Measurements from ENCODE around the gene VPS54. TPM values are rescaled to one million over a fixed set of nuclear protein-coding genes. Genes with fewer than 3 reads are reported as not detected.
"Not testable (repeated sequence)": the region's sequence is repeated elsewhere in the genome, so short reads cannot be mapped to it uniquely, and the experiment has no call there.

VPS54 gene
- total RNA-seq, 1 donor from 2014 or later: 35.6 TPM

DNA sequence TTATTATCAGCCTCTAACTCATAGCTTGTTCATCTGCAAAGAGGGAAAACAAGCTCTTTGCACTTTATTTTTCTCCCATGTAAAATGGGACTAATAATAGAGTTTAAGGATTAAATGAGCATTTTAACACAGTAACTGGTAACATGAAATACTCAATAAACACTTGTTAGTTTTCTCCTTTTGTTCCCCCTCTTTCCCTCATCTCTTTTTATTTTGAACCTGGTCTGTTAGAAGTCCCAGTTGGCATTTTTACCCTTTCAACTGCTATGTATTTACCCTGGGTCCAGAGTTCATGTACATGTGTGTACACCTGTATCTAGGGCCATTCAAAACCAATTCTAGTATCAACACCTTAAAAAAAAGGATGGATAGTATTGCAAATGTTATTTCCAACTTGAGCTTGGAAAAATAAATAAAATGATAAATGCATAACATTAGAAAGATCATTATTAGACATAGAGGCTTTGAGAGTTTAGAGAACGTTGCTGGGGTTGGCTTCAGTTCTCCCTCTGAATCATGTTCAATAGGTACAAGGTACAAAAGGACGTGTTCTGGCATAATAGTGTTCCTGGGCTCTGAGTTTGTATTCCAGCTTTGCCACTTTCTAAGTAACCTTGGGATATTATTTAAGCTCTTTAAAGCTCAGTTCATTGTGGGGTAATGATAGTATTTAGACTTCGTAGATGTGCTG, 5.2 kb upstream of the VPS54 start:
- DNase-seq (ENCODE audit: low spot score): no peak

DNA sequence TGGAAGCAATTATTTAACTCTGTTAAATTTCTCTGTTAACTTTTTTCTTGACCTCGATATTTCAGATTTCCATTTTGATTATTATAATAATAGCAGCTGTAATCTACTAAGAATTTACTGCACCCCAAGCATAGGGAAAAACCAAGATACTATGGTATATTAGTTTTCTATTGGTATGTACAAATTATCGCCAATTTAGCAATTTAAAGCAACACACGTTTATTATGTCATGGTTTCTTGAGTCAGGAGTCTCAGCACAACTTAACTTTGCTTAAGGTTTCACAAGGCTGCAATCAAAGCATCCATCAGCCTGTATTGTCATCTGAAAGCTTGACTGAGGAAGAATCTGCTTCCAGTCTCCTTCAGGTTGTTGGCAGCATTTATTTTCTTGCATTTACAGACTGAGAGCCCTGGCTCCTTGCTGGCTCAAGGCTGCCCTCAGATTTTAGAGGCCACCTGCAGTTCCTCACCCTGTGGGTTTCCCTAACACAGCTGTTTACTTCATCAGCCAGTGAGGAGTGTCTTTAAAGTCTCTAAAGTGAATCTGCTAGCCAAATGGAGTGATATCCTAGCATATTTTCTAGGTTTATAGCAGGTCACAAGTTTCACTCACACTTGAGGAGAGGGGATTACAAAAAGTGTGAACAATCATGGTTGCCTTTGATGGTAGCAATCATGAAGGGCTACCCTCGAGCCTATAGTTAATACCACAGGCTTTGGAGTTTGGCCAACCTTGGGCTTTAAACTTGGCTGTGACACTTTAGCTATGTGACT, 4.4 kb upstream of the VPS54 start:
- DNase-seq (ENCODE audit: low spot score): no peak

DNA sequence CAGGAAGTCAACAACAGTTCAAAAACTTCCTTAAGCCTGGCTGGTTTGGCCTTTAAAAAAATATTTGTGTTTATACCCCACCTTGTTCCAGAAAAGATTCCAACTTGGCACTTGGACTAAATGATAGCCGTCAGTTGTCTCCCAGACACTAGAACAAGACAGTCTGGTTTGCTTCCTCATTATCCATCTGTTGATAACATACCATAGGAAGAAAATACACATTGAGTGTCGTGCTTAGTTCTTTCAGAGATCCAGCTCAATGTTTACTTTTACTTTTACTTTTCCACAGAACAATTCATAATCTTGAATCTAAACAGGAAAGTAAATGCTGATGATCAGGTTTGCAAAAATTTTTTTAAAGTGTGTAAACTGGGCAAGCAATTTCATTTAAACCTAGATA, 2.4 kb upstream of the VPS54 start:
- peak; percentile 56 for DNase-seq (ENCODE audit: low spot score)

DNA sequence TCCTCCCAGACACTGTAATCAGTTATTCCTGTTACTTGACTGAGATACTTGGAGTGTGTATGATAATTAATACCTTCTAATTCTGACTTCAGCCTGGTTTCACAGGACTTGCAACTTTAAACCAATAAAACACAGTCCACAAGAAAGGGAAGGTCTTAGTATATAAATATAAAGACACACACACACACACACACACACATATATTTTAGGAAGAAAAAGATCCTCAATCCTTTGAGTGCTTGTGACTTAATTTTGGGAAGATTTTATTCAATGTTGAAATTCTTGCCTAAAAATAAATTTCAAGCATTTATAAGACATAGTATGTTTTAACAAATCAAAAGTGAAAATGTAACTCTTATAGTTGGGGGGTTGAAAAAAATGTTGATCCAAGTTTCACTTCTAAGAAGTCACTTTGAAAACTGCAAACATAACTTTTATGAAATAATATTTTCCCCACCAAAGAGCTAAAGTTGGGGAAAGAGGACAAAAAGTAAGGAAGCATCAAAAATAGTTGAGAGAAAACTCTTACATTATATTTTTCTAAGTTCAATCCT, 824 bp upstream of the VPS54 start:
- DNase-seq (ENCODE audit: low spot score): no peak

DNA sequence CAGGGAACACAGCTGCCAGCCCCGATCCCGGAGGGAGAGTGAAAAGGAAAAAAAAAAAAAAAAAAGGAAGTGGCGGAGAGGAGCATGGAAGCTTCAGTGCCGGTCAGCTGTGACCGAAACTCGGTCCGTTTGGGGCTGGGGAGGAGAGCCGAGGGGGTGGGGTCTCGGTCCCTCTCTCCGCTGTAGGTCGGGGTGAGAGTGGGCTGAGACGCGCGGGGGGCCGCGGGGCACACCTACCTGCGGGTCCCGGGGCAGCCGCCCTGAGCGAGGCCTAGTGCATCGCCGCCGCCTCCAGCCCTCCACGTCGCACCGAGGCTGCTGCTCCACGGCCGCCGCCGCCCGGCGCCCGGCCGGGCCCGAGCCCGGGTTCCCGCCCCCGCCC, 536 bp downstream of the VPS54 start:
- DNase-seq (ENCODE audit: low spot score): peak; percentile 66

DNA sequence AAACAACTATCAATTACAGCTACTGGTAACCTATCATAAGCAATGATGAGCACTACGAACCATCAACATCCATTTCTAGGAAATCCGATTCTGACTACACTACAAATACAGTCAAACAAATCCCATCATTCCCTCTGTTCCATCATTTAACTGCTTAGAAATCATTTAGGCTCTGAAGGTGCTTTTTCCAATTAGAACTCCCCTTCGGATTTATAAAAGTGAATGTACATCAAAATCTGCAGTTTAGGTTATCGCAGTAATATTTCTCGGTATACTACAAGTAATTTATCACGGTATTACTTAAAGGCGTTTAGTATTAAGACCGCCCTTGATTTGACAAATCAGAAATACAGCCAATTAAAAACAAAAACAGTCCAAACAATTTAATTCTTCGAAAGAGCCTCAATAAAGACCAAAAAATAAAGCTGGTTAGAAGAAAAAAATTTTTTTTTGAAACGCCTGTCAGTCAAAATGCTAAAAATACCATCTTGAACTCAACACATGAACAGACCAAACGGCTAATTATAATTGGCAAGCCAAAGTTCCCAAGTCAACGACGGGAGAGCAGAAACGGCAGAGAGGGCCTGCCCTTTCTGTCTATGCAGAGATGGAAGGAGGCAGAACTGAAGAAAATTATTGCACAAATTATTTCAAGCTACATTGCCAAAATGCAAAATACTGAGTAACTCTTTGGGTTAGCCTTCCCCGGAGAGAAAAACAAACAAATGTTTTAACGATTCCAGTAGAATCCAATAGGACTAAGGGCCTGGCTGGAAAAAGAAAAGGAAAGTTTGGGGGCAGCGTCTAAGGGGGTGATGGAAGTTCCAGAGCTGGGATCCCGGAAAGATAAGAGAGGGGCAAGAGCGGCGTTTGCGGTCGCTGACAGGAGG, 1.2 kb downstream of the VPS54 start:
- DNase-seq (ENCODE audit: low spot score): peak; percentile 48

DNA sequence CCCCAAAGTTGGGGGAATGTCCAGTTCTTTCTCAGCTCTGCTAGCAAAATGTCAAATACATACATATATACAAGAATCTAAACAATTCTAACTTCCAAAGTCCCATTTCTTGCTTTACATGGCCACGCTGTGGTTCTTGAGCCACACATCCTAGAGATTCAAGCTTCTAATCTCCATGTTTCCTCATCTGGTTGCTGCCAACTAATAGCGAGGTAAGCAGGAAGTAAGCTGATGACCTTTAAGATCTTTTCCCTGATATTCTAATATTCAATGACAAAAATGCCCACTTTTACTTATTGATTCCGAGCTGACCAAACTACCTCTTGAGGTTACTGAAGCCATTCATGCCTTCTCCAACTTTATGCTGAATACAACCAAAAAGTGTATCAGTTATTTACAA, 3.3 kb downstream of the VPS54 start:
- DNase-seq (ENCODE audit: low spot score): no peak

DNA sequence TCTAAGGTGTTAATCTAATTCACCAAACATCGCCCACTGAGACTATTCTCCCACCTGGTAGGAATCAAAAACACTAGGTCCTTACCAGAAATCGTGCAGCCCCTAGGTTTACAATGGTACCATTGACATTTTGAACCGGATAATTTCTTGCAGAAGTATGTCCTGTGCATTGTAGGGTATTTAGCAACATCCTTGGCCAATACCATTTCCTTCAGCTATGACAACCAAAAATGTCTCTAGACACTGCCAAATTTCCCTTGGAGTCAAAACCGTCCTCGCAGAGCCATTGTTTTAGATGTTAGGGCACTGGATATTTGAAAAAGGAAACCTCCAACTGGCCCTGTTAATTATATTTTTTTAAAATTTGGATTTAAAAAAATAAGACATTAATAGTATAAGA, 3.8 kb downstream of the VPS54 start:
- no peak for DNase-seq (ENCODE audit: low spot score)

DNA sequence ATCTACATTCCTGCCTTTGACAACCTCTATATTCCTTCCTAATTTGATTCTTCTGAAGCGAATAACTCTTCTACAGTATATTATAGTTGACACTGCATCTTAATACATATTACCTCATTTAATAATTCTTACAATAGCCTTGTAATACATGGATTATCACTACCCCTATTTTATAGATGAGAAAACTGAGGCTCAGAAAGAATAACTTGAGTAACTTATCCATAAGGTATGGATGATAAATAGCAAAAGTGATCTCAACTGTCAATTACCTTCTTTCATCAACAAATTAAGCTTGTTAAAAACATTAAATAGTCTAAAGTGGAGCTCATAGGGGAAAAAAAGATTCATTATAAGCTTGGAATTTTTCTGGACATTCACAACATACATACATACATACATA, 4.6 kb downstream of the VPS54 start:
- DNase-seq (ENCODE audit: low spot score): no peak

DNA sequence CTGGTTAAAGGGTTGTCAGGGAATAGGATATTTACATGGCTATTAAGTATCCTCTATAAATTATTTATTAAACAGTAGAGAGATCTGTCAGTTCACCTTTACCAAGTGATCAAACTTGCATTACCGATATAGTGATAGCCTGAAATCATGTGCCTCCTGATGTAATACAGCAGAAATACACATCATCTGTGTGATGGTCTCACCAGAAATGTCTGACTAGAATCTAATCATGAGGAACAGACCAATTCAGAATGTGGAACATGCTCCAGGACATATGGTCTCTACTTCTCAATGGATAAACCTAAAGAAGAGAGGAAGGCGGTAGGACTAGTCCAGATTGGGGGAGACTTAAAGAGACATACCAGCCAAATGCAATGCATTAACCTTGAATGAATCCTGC, 6.2 kb downstream of the VPS54 start:
- DNase-seq (ENCODE audit: low spot score): no peak

DNA sequence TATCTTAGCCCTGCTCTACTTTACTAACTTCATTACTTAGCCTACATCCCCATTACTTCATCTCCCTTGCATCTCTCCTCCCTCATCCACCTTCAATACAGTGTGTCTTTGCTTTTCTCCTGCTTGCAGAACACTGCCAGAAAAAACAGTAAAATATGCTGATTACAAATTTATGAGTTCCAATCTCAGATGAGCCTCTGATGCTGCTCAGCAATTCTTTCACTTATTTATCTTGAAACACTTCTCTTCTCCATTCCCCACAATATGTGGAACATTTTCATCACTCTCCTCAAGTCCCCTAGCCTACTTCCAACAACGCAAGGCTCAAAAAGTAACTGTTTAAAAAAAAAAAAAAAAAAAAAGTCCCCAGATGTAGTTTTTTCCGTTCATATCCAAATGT, 7.1 kb downstream of the VPS54 start:
- DNase-seq (ENCODE audit: low spot score): no peak

DNA sequence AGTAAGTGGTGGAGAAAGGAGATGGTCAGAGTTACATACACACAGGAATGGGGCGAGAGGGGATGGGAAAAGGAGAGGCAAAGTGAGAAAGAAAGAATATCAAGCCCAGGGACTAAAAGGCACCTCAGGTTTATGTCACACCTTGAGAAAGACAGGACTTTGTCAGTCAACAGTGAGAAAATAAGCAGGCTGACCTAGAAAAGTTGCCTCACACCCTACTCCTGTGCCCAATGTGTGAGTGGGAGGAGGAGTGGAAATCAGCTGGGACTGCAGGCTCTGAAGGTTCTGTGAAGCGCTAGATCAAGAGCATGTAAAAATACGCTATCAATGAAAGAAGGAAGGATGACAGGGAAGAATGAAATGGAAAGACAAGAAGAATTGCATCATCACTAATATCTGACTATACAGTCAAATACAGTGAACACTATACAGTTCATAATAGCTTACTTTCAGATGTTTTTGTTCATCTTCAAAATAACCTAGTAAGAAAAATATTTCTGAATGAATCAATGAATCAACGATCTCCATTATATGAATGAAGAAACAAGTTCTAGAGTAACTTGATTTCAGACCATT, 10.7 kb downstream of the VPS54 start:
- DNase-seq (ENCODE audit: low spot score): no peak

DNA sequence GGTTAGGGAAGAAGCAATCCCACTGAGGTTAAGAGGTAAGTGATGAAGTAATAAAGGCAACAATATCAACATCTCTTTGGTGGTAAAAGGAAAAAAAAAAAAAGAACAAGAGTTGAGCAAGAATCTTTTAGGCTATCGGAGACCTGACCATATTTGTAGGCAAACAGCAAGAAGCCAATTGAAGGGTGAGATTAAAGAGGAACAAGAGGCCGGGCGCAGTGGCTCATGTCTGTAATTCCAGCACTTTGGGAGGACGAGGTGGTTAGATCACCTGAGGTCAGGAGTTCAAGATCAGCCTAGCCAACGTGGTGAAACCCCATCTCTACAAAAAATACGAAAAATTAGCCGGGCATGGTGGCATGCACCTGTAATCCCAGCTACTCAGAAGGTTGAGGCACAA, 11.3 kb downstream of the VPS54 start:
- DNase-seq (ENCODE audit: low spot score): no peak

DNA sequence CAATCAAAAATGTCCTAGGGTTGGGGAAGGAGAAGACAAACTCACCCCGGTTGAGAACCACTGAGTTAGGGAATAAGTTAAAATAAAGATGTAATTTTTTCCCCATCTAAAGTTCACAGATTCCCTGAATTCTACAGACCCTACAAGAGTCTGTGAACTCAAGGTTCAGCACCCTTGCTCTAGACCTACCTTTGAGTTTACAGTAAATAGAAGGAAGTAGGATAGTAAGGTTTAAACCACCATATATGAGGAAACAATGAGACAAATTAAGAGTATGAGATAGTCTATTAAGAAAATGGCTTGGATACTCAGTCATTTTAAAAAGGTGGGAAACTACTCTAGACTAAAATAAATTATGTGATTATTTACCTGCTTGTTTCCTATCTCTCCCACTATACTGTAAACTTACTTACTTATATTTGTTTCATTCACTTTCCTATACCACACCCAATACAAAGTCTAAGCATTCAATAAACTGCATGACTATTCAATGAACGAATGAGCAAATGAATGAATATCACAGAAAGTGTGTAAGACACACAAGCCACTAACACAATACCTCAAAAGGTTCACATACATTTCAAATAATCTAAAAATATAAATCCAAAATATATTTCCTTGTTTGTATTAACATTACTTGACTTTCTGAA, 13.4 kb downstream of the VPS54 start:
- no peak for DNase-seq (ENCODE audit: low spot score)

DNA sequence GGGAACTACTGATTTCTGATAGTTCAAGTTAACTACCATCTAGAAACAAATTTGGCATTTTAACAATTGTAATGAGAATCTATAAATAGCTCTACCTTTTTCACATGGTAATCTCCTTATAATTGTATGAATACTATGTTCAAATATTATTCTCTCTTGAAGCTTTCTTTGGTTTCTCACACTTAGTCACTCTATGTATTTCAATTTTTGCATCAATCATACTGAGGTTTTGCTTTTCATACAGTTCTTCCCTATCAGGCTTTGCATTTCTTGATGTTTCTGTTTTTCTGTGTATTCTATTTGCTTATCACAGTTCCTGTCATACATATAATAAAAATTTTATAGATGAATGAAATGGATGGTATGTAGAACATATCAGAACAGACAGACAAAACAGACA, 16.0 kb downstream of the VPS54 start:
- no peak for DNase-seq (ENCODE audit: low spot score)

DNA sequence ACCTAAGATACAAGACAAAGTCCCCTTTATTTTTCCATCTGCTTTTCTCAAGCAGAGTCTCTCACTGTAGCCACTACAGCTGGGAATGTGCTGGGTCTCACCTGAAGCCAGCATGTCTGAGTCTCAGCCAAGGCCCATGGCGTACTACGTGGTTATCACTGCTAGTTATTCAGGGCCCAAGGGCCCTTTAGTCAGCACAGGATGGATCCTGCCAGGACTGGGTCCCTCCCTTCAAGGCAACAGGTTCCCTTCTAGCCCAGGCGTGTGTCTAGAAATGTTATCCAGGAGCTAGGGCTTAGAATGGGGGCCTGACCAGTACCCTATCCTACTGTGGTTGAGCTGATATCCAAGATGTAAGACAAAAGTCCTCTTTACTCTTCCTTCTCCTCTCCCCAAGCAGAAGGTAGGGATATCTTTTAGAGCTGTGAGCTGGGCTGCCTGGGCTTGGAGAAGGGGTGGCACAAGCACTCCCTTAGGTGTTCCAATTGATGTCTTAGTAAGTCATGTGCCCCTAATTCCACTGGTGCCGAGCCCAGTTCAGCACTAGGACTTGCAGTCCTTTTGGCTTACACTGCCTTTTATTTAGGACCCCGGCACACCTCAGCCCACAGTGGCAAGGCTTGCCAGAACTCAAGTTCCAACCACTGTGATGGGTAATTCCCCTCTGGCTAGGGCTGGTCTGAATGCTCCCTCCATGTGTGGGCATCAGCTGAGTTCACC, 17.7 kb downstream of the VPS54 start:
- no peak for DNase-seq (ENCODE audit: low spot score)

DNA sequence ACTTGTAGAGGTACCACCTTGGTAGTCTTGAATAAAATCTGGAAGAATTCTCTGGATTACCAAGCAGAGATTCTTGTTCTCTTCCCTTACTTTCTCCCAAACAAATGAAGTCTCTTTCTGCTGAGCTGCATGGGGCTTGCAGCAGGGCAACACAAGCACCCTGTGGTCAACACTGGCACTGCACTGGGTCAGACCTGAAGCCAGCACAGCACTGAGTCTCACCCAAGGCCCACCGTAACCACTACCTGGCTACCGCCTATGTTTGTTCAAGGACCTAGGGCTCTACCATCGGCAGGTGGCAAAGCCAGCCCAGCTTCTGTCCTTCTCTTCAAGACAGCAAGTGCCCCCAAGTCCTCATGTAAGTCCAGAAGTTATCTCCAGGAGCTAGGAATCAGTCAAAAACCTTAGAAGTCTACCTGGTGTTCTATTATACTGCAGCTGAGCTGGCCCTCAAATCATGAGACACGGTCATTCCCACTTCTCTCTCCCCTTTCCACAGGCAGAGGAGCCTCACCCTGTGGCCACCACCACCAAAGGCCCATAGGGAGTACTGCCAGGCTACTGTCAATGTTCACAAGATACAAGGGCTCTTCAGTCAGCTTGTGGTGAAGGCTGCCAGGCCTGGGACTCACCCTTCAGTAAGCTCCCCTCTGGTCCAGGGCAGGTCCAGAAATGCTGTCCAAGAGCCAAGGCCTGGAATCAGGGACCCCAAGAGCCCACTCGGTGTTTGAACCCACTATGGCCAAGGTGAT, 18.4 kb downstream of the VPS54 start:
- no peak for DNase-seq (ENCODE audit: low spot score)

DNA sequence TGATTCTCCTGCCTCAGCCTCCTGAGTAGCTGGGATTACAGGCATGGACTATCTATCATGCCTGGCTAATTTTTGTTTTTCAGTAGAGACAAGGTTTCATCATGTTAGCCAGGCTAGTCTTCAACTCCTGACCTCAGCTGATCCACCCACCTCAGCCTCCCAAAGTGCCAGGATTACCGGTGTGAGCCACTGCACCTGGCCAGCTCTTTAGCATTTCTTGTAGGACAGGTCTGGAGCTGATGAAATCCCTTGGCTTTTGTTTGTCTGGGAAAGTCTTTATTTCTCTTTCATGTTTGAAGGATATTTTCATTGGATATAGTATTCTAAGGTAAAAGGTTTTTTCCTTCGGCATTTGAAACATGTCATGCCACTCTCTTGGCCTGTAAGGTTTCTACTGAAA, 20.2 kb downstream of the VPS54 start:
- DNase-seq (ENCODE audit: low spot score): no peak

DNA sequence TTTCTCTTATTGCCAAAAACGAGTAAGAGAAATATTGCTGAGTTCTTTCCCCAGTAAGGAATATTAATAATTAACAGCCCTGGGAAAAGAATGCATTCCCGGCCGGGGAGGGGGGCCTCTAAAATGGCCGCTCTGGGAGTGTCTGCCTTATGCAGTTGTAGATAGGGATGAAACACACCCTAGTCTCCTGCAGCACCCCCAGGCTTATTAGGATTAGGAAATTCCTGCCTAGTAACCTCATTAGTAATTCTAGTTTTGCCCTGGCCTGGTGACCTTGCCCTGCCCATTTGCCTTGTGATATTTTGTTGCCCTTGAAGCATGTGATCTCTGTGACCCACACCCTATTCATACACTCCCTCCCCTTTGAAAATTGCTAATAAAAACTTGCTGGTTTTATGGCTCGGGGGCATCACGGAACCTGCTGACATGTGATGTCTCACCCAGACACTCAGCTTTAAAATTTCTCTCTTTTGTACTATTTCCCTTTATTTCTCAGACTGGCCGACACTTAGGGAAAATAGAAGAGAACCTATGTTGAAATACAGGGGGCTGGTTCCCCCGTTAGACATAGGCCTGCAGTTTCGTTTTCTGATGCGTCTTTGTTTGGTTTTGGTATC, 22.5 kb downstream of the VPS54 start:
- DNase-seq (ENCODE audit: low spot score): not testable (repeated sequence)

All from umbilical cord (tissue), 2 donors.